ENCODE measurements around the gene AMY2B. TPM values are rescaled to one million over a fixed set of nuclear protein-coding genes. Genes with fewer than 3 reads are reported as not detected.

AMY2B gene
- total and polyA plus RNA-seq, 2 of the 13 experiments (the other 11 are each of a cell fraction or from before 2014, with no cell fraction given), result 1.3 to 1.9 TPM

DNA sequence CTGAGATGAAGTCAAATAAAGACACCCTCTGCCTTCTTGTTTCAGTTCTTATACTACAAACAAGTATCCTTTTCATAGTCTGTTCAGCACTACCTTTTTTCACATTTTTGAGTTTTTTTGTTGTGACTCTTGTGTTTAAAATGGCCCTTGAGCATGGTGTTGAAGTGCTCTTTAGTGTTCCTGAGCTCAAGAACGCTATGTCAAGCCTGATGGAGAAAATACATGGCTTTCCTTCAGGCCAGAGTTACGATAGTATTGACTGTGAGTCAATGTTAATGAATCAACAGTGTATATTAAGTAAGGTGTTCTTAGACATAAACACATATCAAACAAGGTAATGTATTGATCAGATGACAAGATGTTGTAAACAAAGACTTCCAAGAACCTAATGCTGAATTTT lies 33.2 kb upstream of the AMY2B start (continued):
- TF ChIP-seq DZIP1 (CRISPR knock-in tag; IDR thresholded peaks at IDR 0.05) (no peak), AGO2 (optimal IDR thresholded peaks at IDR 0.05; ENCODE audit: low read depth, low read length) (no peak)

- Histone ChIP-seq H3K4me1 (ENCODE audit: insufficient read depth, low read length) (no peaks in the 10 kb centered on the region), H3K9me3 (ENCODE audit: low read length) (no peaks in the 10 kb centered on the region), H3K4me3 (replicated peaks in 1 of 3; ENCODE audit: insufficient read depth in 1 of 3, low read depth in 2 of 3, low read length in 3 of 3) (no peak overlapping the region), H3K4me2 (ENCODE audit: low read depth, low read length) (no peak overlapping the region), H3K27ac (ENCODE audit: extremely low read length, insufficient read depth, low read length) (no peak overlapping the region), H4K20me1 (ENCODE audit: insufficient read depth, low read length) (no peaks in the 10 kb centered on the region), H3K27me3 (ENCODE audit: control insufficient read depth in 1 of 2, insufficient read depth in 2 of 2, low read length in 2 of 2) (no peaks in the 10 kb centered on the region), H3K79me2 (ENCODE audit: insufficient read depth, low read length) (no peaks in the 10 kb centered on the region), H2AFZ (ENCODE audit: low read length) (no peak overlapping the region), H3K36me3 (replicated peaks in 1 of 2; ENCODE audit: control insufficient read depth in 1 of 2, insufficient read depth in 2 of 2, low read length in 2 of 2) (peaks cover 12 to 49% of the 10 kb centered on the region in 2 experiments), H3K9ac (ENCODE audit: insufficient read depth, low read depth, low read length) (no peak overlapping the region)
- TF ChIP-seq PPARG (CRISPR knock-in tag; conservative IDR thresholded peaks at IDR 0.05), result no peak
- ATAC-seq (no peak), DNase-seq (ENCODE audit: low spot score) (no peak), FAIRE-seq (no peak)
- intact Hi-C loops (cut with micrococcal nuclease; ENCODE audit: unreplicated experiment), result no loop called here
- 98% methylated on average over 3 of the region's 3 CpGs for WGBS (ENCODE audit: low lambda C conversion rate)
- ChIA-PET POLR2A (no interaction called here), CTCF (ENCODE audit: low intra/inter-chr PET ratio, low total read pairs) (no interaction called here)
- in situ Hi-C loops (cut with HindIII; ENCODE audit: extremely low pct_ligation_motif_present, low pct_unique_long_range_greater_than_20kb), result no loop called here
- BruUV-seq (replicated peaks), result no TSS peak
Observed at GRCh38 chr1:103541431-103541830, 30.0 kb upstream of the AMY2B start.

DNA sequence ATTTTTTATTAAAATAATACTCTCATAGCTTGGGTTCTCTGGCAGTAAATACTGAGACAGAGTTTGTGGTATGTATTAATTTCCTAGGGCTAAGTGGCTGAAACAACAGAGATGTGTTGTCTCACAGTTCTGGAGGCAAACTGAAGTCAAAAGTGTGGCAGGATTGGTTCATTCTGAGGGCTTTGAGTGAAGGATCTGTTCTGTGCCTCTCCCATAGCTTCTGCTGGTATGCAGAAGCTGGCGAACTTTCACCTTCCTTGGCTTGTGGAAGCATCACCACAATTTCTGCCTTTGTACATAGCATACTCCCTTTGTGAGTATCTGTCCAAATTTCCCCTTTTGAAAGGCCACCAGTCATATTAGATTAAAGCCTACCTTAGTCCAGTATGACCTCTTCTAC lies 24.9 kb upstream of the AMY2B start:
- in situ Hi-C loops (cut with HindIII; ENCODE audit: extremely low pct_ligation_motif_present, low pct_unique_long_range_greater_than_20kb) (no loop called here), intact Hi-C loops (cut with micrococcal nuclease; ENCODE audit: unreplicated experiment) (no loop called here)
- H4K20me1 ChIP-seq (ENCODE audit: insufficient read depth, low read length), result no peaks in the 10 kb centered on the region
- no peaks in the 10 kb centered on the region for H3K4me1 ChIP-seq (ENCODE audit: insufficient read depth, low read length)
- ATAC-seq (no peak), FAIRE-seq (no peak), DNase-seq (ENCODE audit: low spot score) (no peak)
- H3K79me2 ChIP-seq (ENCODE audit: insufficient read depth, low read length), result no peaks in the 10 kb centered on the region
- no peak overlapping the region for H3K4me2 ChIP-seq (ENCODE audit: low read depth, low read length)
- CTCF ChIA-PET (ENCODE audit: low intra/inter-chr PET ratio, low total read pairs), result no interaction called here
- no peak overlapping the region for H3K9ac ChIP-seq (ENCODE audit: insufficient read depth, low read depth, low read length)
- WGBS (ENCODE audit: low lambda C conversion rate), result 100% methylated on average over 1 of the region's 1 CpG
- peaks cover 6 to 40% of the 10 kb centered on the region in 2 experiments for H3K36me3 ChIP-seq (replicated peaks in 1 of 2; ENCODE audit: control insufficient read depth in 1 of 2, insufficient read depth in 2 of 2, low read length in 2 of 2)
- POLR2A ChIA-PET, result no interaction called here
- BruUV-seq (replicated peaks), result no TSS peak
- no peaks in the 10 kb centered on the region for H3K9me3 ChIP-seq (ENCODE audit: low read length)
- TF ChIP-seq RBAK (CRISPR knock-in tag; IDR thresholded peaks at IDR 0.05), result no peak
- no peak overlapping the region for H2AFZ ChIP-seq (ENCODE audit: low read length)
- no peaks in the 10 kb centered on the region for H3K27me3 ChIP-seq (ENCODE audit: control insufficient read depth in 1 of 2, insufficient read depth in 2 of 2, low read length in 2 of 2)
- H3K4me3 ChIP-seq (replicated peaks in 1 of 3; ENCODE audit: insufficient read depth in 1 of 3, low read depth in 2 of 3, low read length in 3 of 3), result no peak overlapping the region
- H3K27ac ChIP-seq (ENCODE audit: extremely low read length, insufficient read depth, low read length), result no peak overlapping the region

Measured in HepG2 (cell line).